HEK293 (cell line): ENCODE data around the gene TSPAN7.

Experiments
- CTCF ChIA-PET: fragments of 350-600 bp; formaldehyde crosslinking; extraction: SDS; loops from one replicate; lab custom pipeline; 2021; ENCODE audit warnings: antibody characterized with exemption; lab: Yijun Ruan, JAX
- POLR2A ChIA-PET: fragments of 300-600 bp; formaldehyde crosslinking; extraction: SDS; loops from one replicate; lab custom pipeline; 2020; ENCODE audit warnings: antibody characterized with exemption, inconsistent platforms; lab: Yijun Ruan, JAX
- H3K27ac ChIP-seq: fragments of 200-500 bp; sonication (Bioruptor generic); 2 replicates; pipeline ENCODE4 v1.5.1; 2014; ENCODE audit warnings: low read depth, low read length, control low read depth, inconsistent platforms; ENCODE audit errors: extremely low read depth
- H3K36me3 ChIP-seq, 2 experiments: fragments of 200-500 bp in 1 of 2; sonication (Bioruptor generic) in 1 of 2; 1 replicate in 1 of 2; 2 replicates in 1 of 2; pipeline ENCODE4 v1.5.1; 2014 to 2017; ENCODE audit warnings: inconsistent platforms in 2 of 2, low read length in 2 of 2; ENCODE audit not compliant: control insufficient read depth in 2 of 2, insufficient read depth in 1 of 2
- H3K4me1 ChIP-seq: fragments of 200-500 bp; sonication (Bioruptor generic); 2 replicates; pipeline ENCODE4 v1.5.1; 2014; ENCODE audit warnings: mild to moderate bottlenecking, low read length, inconsistent platforms; ENCODE audit not compliant: control insufficient read depth, insufficient read depth
- H3K4me3 ChIP-seq: 2 replicates; pipeline ENCODE4 v1.5.1; 2011; ENCODE audit warnings: low read depth, mild to moderate bottlenecking, control low read depth, low read length, moderate library complexity
- H3K9me3 ChIP-seq: fragments of 200-500 bp; sonication (Bioruptor generic); 2 replicates; pipeline ENCODE4 v1.5.1; 2014; ENCODE audit warnings: low read depth, low read length, inconsistent platforms; ENCODE audit not compliant: control insufficient read depth, insufficient read depth
- GFI1B ChIP-seq: fragments of 450-650 bp; formaldehyde crosslinking; IDR thresholded peaks from 2 replicates; pipeline ENCODE4 v1.5.1; 2016; ENCODE audit warnings: missing biosample characterization, missing genetic modification characterization
- GLI2 ChIP-seq: fragments of 450-650 bp; formaldehyde crosslinking; IDR thresholded peaks from 2 replicates; pipeline ENCODE4; 2017; ENCODE audit warnings: missing biosample characterization, missing genetic modification characterization, low read depth, borderline replicate concordance
- HOXC10 ChIP-seq: sonication (generic); formaldehyde crosslinking; IDR thresholded peaks from 2 replicates; pipeline ENCODE4 v1.8.1; 2023; ENCODE audit warnings: mild to moderate bottlenecking, missing genetic modification reagents
- SALL2 ChIP-seq: fragments of 450-650 bp; formaldehyde crosslinking; IDR thresholded peaks from 2 replicates; pipeline ENCODE4 v1.5.0; 2017; ENCODE audit warnings: missing biosample characterization, mild to moderate bottlenecking, missing genetic modification characterization, borderline replicate concordance
- YY2 ChIP-seq: fragments of 450-650 bp; formaldehyde crosslinking; IDR thresholded peaks from 2 replicates; pipeline ENCODE4 v1.5.1; 2016; ENCODE audit warnings: missing biosample characterization, missing genetic modification characterization
- ZFP41 ChIP-seq: fragments of 450-650 bp; formaldehyde crosslinking; IDR thresholded peaks from 2 replicates; pipeline ENCODE4 v1.5.1; 2016; ENCODE audit warnings: missing biosample characterization, missing genetic modification characterization, borderline replicate concordance
- ZNF138 ChIP-seq: fragments of 450-650 bp; formaldehyde crosslinking; IDR thresholded peaks from 2 replicates; pipeline ENCODE4 v1.5.1; 2016; ENCODE audit warnings: missing biosample characterization, missing genetic modification characterization, borderline replicate concordance
- ZNF157 ChIP-seq: fragments of 450-650 bp; formaldehyde crosslinking; IDR thresholded peaks from 2 replicates; pipeline ENCODE4 v1.5.1; 2016; ENCODE audit warnings: missing biosample characterization, missing genetic modification characterization
- ZNF302 ChIP-seq: fragments of 450-650 bp; formaldehyde crosslinking; IDR thresholded peaks from 2 replicates; pipeline ENCODE4 v1.5.1; 2016; ENCODE audit warnings: missing biosample characterization, missing genetic modification characterization, low read depth
- ZNF529 ChIP-seq: fragments of 450-650 bp; formaldehyde crosslinking; IDR thresholded peaks from 2 replicates; pipeline ENCODE4 v1.5.1; 2017; ENCODE audit warnings: missing genetic modification characterization, missing biosample characterization; ENCODE audit not compliant: insufficient replicate concordance
- ZNF548 ChIP-seq: fragments of 450-650 bp; formaldehyde crosslinking; IDR thresholded peaks from 2 replicates; pipeline ENCODE4 v1.5.1; 2016; ENCODE audit warnings: missing biosample characterization, missing genetic modification characterization
- ZNF555 ChIP-seq: fragments of 450-650 bp; formaldehyde crosslinking; conservative IDR thresholded peaks from 2 replicates; pipeline ENCODE4 v1.5.1; 2017; ENCODE audit warnings: missing biosample characterization, mild to moderate bottlenecking, missing genetic modification characterization, inconsistent platforms
- ZNF571 ChIP-seq: fragments of 450-650 bp; formaldehyde crosslinking; IDR thresholded peaks from 2 replicates; pipeline ENCODE4 v1.5.0; 2017; ENCODE audit warnings: missing biosample characterization, missing genetic modification characterization
- ZNF624 ChIP-seq: fragments of 450-650 bp; formaldehyde crosslinking; IDR thresholded peaks from 2 replicates; pipeline ENCODE4 v1.5.1; 2017; ENCODE audit warnings: missing biosample characterization, missing genetic modification characterization
- ZNF629 ChIP-seq: fragments of 450-650 bp; formaldehyde crosslinking; IDR thresholded peaks from 2 replicates; pipeline ENCODE4 v1.5.1; 2017; ENCODE audit warnings: missing biosample characterization, missing genetic modification characterization
- ZNF76 ChIP-seq: fragments of 450-650 bp; formaldehyde crosslinking; IDR thresholded peaks from 2 replicates; pipeline ENCODE4; 2016; ENCODE audit warnings: low read depth, missing biosample characterization, missing genetic modification characterization, borderline replicate concordance
- ZNF768 ChIP-seq: fragments of 450-650 bp; formaldehyde crosslinking; IDR thresholded peaks from 2 replicates; pipeline ENCODE4 v1.5.1; 2018; ENCODE audit warnings: missing biosample characterization, mild to moderate bottlenecking, missing genetic modification characterization
- ZNF791 ChIP-seq: fragments of 450-650 bp; formaldehyde crosslinking; IDR thresholded peaks from 2 replicates; pipeline ENCODE4 v1.5.1; 2016; ENCODE audit warnings: missing biosample characterization, missing genetic modification characterization
- ZXDB ChIP-seq: fragments of 450-650 bp; formaldehyde crosslinking; IDR thresholded peaks from 2 replicates; pipeline ENCODE4 v1.5.1; 2016; ENCODE audit warnings: missing biosample characterization, missing genetic modification characterization
- TF ChIP-seq, protein P1 (sequence below): IDR thresholded peaks from 2 replicates; pipeline ENCODE4 v1.6.1; 2011; ENCODE audit warnings: mild to moderate bottlenecking, low read depth, low read length, borderline replicate concordance
- TF ChIP-seq, protein P2 (sequence below): fragments of 450-650 bp; formaldehyde crosslinking; IDR thresholded peaks from 2 replicates; pipeline ENCODE4 v1.5.1; 2017; ENCODE audit warnings: missing biosample characterization, missing genetic modification characterization
- TF ChIP-seq, protein P3 (sequence below): fragments of 450-650 bp; formaldehyde crosslinking; IDR thresholded peaks from 2 replicates; pipeline ENCODE4 v1.5.1; 2016; ENCODE audit warnings: missing biosample characterization, missing genetic modification characterization, borderline replicate concordance
- TF ChIP-seq, protein P4 (sequence below): sonication (generic); formaldehyde crosslinking; IDR thresholded peaks from 2 replicates; pipeline ENCODE4 v1.8.1; 2022; ENCODE audit warnings: mild to moderate bottlenecking, moderate library complexity, missing genetic modification reagents
- TF ChIP-seq, protein P5 (sequence below): fragments of 450-650 bp; formaldehyde crosslinking; IDR thresholded peaks from 2 replicates; pipeline ENCODE4 v1.5.1; 2017; ENCODE audit warnings: missing biosample characterization, missing genetic modification characterization
- TF ChIP-seq, protein P6 (sequence below): fragments of 450-650 bp; formaldehyde crosslinking; IDR thresholded peaks from 2 replicates; pipeline ENCODE4 v1.5.1; 2016; ENCODE audit warnings: missing biosample characterization, missing genetic modification characterization

TSPAN7 gene

DNA sequence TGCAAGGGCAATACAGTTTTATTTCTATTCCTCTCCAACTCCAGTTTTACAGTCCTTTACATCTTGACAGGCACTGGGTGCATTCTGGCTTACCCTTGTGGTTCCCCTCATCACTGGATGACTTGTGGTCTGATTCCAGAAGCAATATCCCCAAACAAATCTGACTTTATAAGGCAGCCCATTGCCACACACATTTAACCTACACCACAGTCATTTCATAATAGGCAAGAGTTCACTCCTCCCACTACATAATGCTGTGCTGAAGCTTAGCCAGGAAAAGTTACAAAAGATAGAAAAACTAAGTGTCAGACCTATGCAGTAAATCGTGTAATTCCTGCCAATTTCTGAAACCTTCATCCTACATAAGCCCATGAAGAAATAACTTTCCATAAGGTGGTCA lies 157.0 kb downstream of the TSPAN7 start (continued):
- TF ChIP-seq, protein P1, sequence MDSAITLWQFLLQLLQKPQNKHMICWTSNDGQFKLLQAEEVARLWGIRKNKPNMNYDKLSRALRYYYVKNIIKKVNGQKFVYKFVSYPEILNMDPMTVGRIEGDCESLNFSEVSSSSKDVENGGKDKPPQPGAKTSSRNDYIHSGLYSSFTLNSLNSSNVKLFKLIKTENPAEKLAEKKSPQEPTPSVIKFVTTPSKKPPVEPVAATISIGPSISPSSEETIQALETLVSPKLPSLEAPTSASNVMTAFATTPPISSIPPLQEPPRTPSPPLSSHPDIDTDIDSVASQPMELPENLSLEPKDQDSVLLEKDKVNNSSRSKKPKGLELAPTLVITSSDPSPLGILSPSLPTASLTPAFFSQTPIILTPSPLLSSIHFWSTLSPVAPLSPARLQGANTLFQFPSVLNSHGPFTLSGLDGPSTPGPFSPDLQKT: no peak
- TF ChIP-seq ZNF768 (no peak), ZNF624 (tag by site-specific recombination) (no peak), ZNF529 (tag by site-specific recombination) (no peak), ZNF302 (tag by site-specific recombination) (no peak), ZNF548 (tag by site-specific recombination) (no peak)
- TF ChIP-seq, protein P2, sequence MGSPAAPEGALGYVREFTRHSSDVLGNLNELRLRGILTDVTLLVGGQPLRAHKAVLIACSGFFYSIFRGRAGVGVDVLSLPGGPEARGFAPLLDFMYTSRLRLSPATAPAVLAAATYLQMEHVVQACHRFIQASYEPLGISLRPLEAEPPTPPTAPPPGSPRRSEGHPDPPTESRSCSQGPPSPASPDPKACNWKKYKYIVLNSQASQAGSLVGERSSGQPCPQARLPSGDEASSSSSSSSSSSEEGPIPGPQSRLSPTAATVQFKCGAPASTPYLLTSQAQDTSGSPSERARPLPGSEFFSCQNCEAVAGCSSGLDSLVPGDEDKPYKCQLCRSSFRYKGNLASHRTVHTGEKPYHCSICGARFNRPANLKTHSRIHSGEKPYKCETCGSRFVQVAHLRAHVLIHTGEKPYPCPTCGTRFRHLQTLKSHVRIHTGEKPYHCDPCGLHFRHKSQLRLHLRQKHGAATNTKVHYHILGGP (tag by site-specific recombination): no peak

DNA sequence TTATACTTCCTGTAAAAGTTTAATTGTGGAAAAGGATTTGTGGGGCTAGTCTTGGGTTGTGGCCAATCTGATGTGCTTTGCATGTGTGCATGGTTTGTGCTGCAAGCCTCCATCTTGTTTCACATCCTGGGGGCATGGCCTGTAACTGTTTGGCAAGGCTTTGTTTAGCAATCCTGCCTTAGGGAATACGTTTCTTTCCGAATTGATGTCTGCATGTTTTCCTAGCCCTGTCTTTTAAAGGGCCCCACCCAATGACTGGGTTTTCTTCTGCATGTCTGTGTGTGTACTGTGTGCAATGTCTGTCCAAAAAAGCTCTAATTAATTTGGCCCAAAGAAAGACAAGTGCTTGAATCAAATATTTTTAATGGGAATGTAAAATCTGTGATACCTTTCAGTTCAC lies 165.3 kb downstream of the TSPAN7 start:
- TF ChIP-seq YY2 (tag by site-specific recombination): no peak
- TF ChIP-seq ZNF629 (tag by site-specific recombination): no peak
- no peak for TF ChIP-seq GLI2 (tag by site-specific recombination)
- TF ChIP-seq SALL2 (tag by site-specific recombination): no peak
- TF ChIP-seq GFI1B (tag by site-specific recombination): no peak
- TF ChIP-seq ZXDB (tag by site-specific recombination): no peak
- no peak for TF ChIP-seq ZNF571 (tag by site-specific recombination)
- no peak for TF ChIP-seq ZNF138 (tag by site-specific recombination)
- no peak for TF ChIP-seq ZFP41 (tag by site-specific recombination)
- no peak for TF ChIP-seq HOXC10 (CRISPR knock-in tag)
- Histone ChIP-seq H3K9me3 (no peaks in the 10 kb centered on the region), H3K4me1 (no peaks in the 10 kb centered on the region), H3K4me3 (no peak overlapping the region), H3K27ac (no peak overlapping the region), H3K36me3 (no peaks in the 10 kb centered on the region)
- ChIA-PET POLR2A (no interaction called here), CTCF (no interaction called here)

DNA sequence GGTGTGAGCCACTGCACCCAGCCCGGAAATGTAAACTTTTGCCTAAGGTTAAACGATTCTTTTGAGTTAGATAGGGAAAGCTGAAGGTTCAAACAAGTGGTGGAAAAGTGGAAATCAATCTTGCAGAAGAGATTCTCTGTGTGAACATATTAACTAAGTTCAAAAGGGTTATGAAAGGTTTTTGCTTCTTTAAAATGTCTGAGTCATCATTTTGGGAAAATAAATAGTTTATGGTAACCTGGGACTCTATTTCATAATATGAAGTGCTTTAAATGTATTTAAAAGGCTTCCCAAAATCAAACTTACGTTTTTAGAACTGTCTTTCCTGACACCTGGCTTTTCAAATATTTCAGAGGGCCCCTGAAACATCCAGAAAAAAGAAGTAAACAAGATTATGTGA lies 166.3 kb downstream of the TSPAN7 start:
- no peaks in the 10 kb centered on the region for H3K9me3 ChIP-seq
- ChIA-PET POLR2A (no interaction called here), CTCF (interaction anchor here (0.9 kb wide), 1 partner anchor 10 kb away, joined by 3 read pairs; no protein-coding TSS in a partner anchor)
- H3K4me3 ChIP-seq: no peak overlapping the region
- no peaks in the 10 kb centered on the region for H3K36me3 ChIP-seq
- no peak overlapping the region for H3K27ac ChIP-seq
- no peaks in the 10 kb centered on the region for H3K4me1 ChIP-seq
- TF ChIP-seq, protein P3, sequence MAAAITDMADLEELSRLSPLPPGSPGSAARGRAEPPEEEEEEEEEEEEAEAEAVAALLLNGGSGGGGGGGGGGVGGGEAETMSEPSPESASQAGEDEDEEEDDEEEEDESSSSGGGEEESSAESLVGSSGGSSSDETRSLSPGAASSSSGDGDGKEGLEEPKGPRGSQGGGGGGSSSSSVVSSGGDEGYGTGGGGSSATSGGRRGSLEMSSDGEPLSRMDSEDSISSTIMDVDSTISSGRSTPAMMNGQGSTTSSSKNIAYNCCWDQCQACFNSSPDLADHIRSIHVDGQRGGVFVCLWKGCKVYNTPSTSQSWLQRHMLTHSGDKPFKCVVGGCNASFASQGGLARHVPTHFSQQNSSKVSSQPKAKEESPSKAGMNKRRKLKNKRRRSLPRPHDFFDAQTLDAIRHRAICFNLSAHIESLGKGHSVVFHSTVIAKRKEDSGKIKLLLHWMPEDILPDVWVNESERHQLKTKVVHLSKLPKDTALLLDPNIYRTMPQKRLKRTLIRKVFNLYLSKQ (tag by site-specific recombination): no peak
- no peak for TF ChIP-seq ZNF157 (tag by site-specific recombination)
- TF ChIP-seq ZNF555 (tag by site-specific recombination): no peak
- TF ChIP-seq ZNF791 (tag by site-specific recombination): no peak
- TF ChIP-seq, protein P4, sequence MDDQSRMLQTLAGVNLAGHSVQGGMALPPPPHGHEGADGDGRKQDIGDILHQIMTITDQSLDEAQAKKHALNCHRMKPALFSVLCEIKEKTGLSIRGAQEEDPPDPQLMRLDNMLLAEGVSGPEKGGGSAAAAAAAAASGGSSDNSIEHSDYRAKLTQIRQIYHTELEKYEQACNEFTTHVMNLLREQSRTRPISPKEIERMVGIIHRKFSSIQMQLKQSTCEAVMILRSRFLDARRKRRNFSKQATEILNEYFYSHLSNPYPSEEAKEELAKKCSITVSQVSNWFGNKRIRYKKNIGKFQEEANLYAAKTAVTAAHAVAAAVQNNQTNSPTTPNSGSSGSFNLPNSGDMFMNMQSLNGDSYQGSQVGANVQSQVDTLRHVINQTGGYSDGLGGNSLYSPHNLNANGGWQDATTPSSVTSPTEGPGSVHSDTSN (CRISPR knock-in tag): no peak
- TF ChIP-seq, protein P5, sequence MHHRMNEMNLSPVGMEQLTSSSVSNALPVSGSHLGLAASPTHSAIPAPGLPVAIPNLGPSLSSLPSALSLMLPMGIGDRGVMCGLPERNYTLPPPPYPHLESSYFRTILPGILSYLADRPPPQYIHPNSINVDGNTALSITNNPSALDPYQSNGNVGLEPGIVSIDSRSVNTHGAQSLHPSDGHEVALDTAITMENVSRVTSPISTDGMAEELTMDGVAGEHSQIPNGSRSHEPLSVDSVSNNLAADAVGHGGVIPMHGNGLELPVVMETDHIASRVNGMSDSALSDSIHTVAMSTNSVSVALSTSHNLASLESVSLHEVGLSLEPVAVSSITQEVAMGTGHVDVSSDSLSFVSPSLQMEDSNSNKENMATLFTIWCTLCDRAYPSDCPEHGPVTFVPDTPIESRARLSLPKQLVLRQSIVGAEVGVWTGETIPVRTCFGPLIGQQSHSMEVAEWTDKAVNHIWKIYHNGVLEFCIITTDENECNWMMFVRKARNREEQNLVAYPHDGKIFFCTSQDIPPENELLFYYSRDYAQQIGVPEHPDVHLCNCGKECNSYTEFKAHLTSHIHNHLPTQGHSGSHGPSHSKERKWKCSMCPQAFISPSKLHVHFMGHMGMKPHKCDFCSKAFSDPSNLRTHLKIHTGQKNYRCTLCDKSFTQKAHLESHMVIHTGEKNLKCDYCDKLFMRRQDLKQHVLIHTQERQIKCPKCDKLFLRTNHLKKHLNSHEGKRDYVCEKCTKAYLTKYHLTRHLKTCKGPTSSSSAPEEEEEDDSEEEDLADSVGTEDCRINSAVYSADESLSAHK (tag by site-specific recombination): no peak
- TF ChIP-seq ZNF76: no peak
- TF ChIP-seq, protein P6, sequence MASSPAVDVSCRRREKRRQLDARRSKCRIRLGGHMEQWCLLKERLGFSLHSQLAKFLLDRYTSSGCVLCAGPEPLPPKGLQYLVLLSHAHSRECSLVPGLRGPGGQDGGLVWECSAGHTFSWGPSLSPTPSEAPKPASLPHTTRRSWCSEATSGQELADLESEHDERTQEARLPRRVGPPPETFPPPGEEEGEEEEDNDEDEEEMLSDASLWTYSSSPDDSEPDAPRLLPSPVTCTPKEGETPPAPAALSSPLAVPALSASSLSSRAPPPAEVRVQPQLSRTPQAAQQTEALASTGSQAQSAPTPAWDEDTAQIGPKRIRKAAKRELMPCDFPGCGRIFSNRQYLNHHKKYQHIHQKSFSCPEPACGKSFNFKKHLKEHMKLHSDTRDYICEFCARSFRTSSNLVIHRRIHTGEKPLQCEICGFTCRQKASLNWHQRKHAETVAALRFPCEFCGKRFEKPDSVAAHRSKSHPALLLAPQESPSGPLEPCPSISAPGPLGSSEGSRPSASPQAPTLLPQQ (tag by site-specific recombination): no peak
